Right lobe of liver (tissue), 6 donors: ENCODE data around the gene SYP. TPM values are rescaled to one million over a fixed set of nuclear protein-coding genes. Genes with fewer than 3 reads are reported as not detected.

Experiments
- ATAC-seq, 4 donors: fragments of 200-7000 bp; cut with Tn5 transposase; one replicate each; pipeline ENCODE4 v1.9.1; 2020; ENCODE audit warnings: mild to moderate bottlenecking in 4 of 4, moderate library complexity in 4 of 4
- DNase-seq, 3 donors: peaks; one replicate each; pipeline ENCODE4 v3.0.0-alpha.2; 2020
- H3K27ac ChIP-seq, 3 donors: fragments of 200-600 bp; one replicate each; pipeline ENCODE4 v1.8.0; 2022
- H3K27me3 ChIP-seq, 2 donors: fragments of 200-600 bp; one replicate each; pipeline ENCODE4 v1.8.0; 2022
- H3K36me3 ChIP-seq, 4 donors: fragments of 200-600 bp; sonication (generic) in 1 of 4; one replicate each; pipeline versions ENCODE4 v1.5.1 to v1.8.0; 2017 to 2022; ENCODE audit warnings: control low read depth in 1 of 4
- H3K4me1 ChIP-seq, 4 donors: fragments of 200-600 bp; sonication (generic) in 1 of 4; one replicate each; pipeline versions ENCODE4 v1.5.1 to v1.8.0; 2017 to 2022; ENCODE audit warnings: control low read depth in 1 of 4
- H3K4me3 ChIP-seq, 3 donors: fragments of 200-600 bp; one replicate each; pipeline ENCODE4 v1.8.0; 2022
- H3K9me3 ChIP-seq, 4 donors: fragments of 200-600 bp; sonication (generic) in 1 of 4; one replicate each; pipeline versions ENCODE4 v1.5.1 to v1.8.0; 2017 to 2022; ENCODE audit warnings: control low read depth in 1 of 4
- CTCF ChIP-seq, 4 donors: fragments of 200-600 bp in 3 of 4; fragments of 450-650 bp in 1 of 4; IDR thresholded peaks; one replicate each; pipeline versions ENCODE4 v1.5.1 to v1.8.0; 2016 to 2022; ENCODE audit warnings: antibody characterized with exemption in 4 of 4, mild to moderate bottlenecking in 2 of 4
- POLR2A ChIP-seq: fragments of 450-650 bp; IDR thresholded peaks from one replicate; pipeline ENCODE4 v1.6.1; 2017; ENCODE audit warnings: antibody characterized with exemption, mild to moderate bottlenecking
- WGBS: methylation state at CpG from one replicate; pipeline ENCODE4 v1.1.6; 2018; ENCODE audit warnings: low coverage, low lambda C conversion rate; ENCODE audit not compliant: insufficient coverage; ENCODE audit errors: missing lambda C conversion rate; 5-methylcytosine and 5-hydroxymethylcytosine counted together
- intact Hi-C, 2 donors: fragments of 100-400 bp; cut with DNase I; formaldehyde crosslinking; loops; one replicate each; pipeline versions ENCODE4 v1.11.2 to v1.14.1; 2022
- total RNA-seq, 6 experiments: library from RNA; depleted of rRNA in 2 of 6; stranded (reverse); fragments of >200 nt in 2 of 6; fragmentation: NEBNext Ultra II Directional in 3 of 6; extraction: Animal tissue kit (Norgen Biotek cat#: 25700) in 3 of 6; gene quantifications; one replicate each; pipeline versions ENCODE4 v1.1.0 to v1.2.4, GENCODE V29; 2016 to 2023
- donor health status: DM: no; HTN: yes; CAD: no.
- donor health status: DM: no; HTN: no; CAD: no.
- donor health status: DM: no; HTN: no; CAD: no.
- donor health status: DM: no; HTN: yes; CAD: no.
- donor health status: DM: no; HTN: yes; CAD: no.

SYP gene
- total RNA-seq, 6 experiments from 2014 or later = 0.12 to 0.39 (median 0.27) TPM; not detected in 1

- Histone ChIP-seq H3K4me3 (no peak overlapping the region), H3K27me3 (no peaks in the 10 kb centered on the region), H3K36me3 (no peaks in the 10 kb centered on the region), H3K9me3 (no peaks in the 10 kb centered on the region), H3K4me1 (no peaks in the 10 kb centered on the region), H3K27ac (no peak overlapping the region)
- ATAC-seq = no peak
- no peak for DNase-seq
- TF ChIP-seq POLR2A (no peak), CTCF (IDR thresholded peaks at IDR 0.05) (no peak)
- WGBS = 68% methylated on average over 2 of the region's 2 CpGs
- intact Hi-C loops = no loop called here
These were observed 2.0 kb upstream of the SYP start for GRCh38 chrX:49202022-49202421.

- no peak overlapping the region for H3K27ac ChIP-seq
- H3K9me3 ChIP-seq = no peaks in the 10 kb centered on the region
- TF ChIP-seq CTCF (IDR thresholded peaks at IDR 0.05) = no peak
- no peak for TF ChIP-seq POLR2A
- H3K4me1 ChIP-seq = no peaks in the 10 kb centered on the region
- H3K4me3 ChIP-seq = no peak overlapping the region
- H3K27me3 ChIP-seq = no peaks in the 10 kb centered on the region
- no peaks in the 10 kb centered on the region for H3K36me3 ChIP-seq
- DNase-seq = no peak
- no peak for ATAC-seq
- intact Hi-C loops = no loop called here
- WGBS = 36% methylated on average over 11 of the region's 11 CpGs
These were observed 738 bp downstream of the SYP start for GRCh38 chrX:49199315-49199595.

- Histone ChIP-seq H3K9me3 (no peaks in the 10 kb centered on the region), H3K27me3 (no peaks in the 10 kb centered on the region), H3K4me3 (no peak overlapping the region), H3K36me3 (no peaks in the 10 kb centered on the region), H3K27ac (no peak overlapping the region), H3K4me1 (no peaks in the 10 kb centered on the region)
- DNase-seq (no peak), ATAC-seq (no peak)
- TF ChIP-seq CTCF (IDR thresholded peaks at IDR 0.05) = no peak
- no peak for TF ChIP-seq POLR2A
- intact Hi-C loops = no loop called here
- 30% methylated on average over 12 of the region's 12 CpGs for WGBS
These were observed 1.3 kb downstream of the SYP start for GRCh38 chrX:49198540-49199314.

GRCh38 chrX:49197543-49198087 lies 2.4 kb downstream of the SYP start:
- H3K4me1 ChIP-seq = no peaks in the 10 kb centered on the region
- H3K27ac ChIP-seq = no peak overlapping the region
- no peaks in the 10 kb centered on the region for H3K9me3 ChIP-seq
- no peak for ATAC-seq
- no peaks in the 10 kb centered on the region for H3K27me3 ChIP-seq
- intact Hi-C loops = no loop called here
- 34% methylated on average over 2 of the region's 13 CpGs for WGBS
- no peaks in the 10 kb centered on the region for H3K36me3 ChIP-seq
- no peak for DNase-seq
- TF ChIP-seq CTCF (IDR thresholded peaks at IDR 0.05) = no peak
- no peak for TF ChIP-seq POLR2A
- H3K4me3 ChIP-seq = no peak overlapping the region
